ENCODE results near the gene FGGY.

DNA sequence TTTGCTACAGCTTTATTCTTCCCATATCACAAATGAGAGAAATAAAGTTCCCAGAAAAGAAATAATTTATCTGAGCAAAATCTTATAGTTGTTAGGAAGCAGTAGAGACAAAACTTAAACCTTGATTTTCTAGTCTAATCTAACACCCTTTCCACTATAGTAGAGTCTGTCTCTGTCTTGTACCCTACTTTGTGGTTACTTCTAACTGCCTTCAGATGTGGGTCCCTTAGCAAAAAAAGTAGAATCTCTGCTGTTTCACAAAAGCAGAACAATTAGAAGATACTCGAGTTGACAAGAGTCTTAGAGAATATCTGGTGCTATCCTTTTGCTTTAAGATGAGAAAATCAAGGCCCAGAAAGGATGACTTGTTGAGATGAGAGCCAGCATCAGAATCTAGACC lies 48.1 kb upstream of the FGGY start:
- TF ChIP-seq, protein P1, sequence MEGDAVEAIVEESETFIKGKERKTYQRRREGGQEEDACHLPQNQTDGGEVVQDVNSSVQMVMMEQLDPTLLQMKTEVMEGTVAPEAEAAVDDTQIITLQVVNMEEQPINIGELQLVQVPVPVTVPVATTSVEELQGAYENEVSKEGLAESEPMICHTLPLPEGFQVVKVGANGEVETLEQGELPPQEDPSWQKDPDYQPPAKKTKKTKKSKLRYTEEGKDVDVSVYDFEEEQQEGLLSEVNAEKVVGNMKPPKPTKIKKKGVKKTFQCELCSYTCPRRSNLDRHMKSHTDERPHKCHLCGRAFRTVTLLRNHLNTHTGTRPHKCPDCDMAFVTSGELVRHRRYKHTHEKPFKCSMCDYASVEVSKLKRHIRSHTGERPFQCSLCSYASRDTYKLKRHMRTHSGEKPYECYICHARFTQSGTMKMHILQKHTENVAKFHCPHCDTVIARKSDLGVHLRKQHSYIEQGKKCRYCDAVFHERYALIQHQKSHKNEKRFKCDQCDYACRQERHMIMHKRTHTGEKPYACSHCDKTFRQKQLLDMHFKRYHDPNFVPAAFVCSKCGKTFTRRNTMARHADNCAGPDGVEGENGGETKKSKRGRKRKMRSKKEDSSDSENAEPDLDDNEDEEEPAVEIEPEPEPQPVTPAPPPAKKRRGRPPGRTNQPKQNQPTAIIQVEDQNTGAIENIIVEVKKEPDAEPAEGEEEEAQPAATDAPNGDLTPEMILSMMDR (IDR thresholded peaks at IDR 0.05; ENCODE audit: borderline replicate concordance, extremely low read depth, low read length, poor library complexity, severe bottlenecking) = no peak
- no peak for TF ChIP-seq EZH2 (IDR thresholded peaks at IDR 0.05; ENCODE audit: borderline replicate concordance, low read depth, low read length, severe bottlenecking)

All from DND-41 (cell line).